Chondrocyte (in vitro differentiated cells): Measurements from ENCODE around the gene SAA1. TPM values are rescaled to one million over a fixed set of nuclear protein-coding genes. Genes with fewer than 3 reads are reported as not detected.
"Not testable (repeated sequence)": the region's sequence is repeated elsewhere in the genome, so short reads cannot be mapped to it uniquely, and the experiment has no call there.

Experiments used
- DNase-seq: peaks from one replicate; pipeline ENCODE4 v3.0.0; 2021; ENCODE audit warnings: mixed read lengths, low spot score
- H3K27ac Mint-ChIP-seq: one replicate; pipeline ENCODE4 v1.8.0; 2021; ENCODE audit warnings: mild to moderate bottlenecking, moderate library complexity, mixed read lengths; ENCODE audit not compliant: unreplicated experiment
- H3K27me3 Mint-ChIP-seq: 2 replicates; pipeline ENCODE4 v1.8.0; 2021; ENCODE audit warnings: low read depth, mixed read lengths
- H3K36me3 Mint-ChIP-seq: 2 replicates; pipeline ENCODE4 v1.8.0; 2021; ENCODE audit warnings: low read depth, mixed read lengths
- H3K4me1 Mint-ChIP-seq: 2 replicates; pipeline ENCODE4 v1.8.0; 2021; ENCODE audit warnings: low read depth, mild to moderate bottlenecking, mixed read lengths
- H3K4me3 Mint-ChIP-seq: one replicate; pipeline ENCODE4 v1.8.0; 2021; ENCODE audit warnings: mild to moderate bottlenecking, moderate library complexity, mixed read lengths; ENCODE audit not compliant: unreplicated experiment
- H3K9me3 Mint-ChIP-seq: 2 replicates; pipeline ENCODE4 v1.8.0; 2021; ENCODE audit warnings: low read depth, mixed read lengths
- CTCF ChIP-seq: fragments of 200-600 bp; sonication (generic); IDR thresholded peaks from 2 replicates; pipeline ENCODE4 v1.5.0; 2021; ENCODE audit warnings: antibody characterized with exemption, mild to moderate bottlenecking, moderate library complexity
- total RNA-seq: library from RNA; stranded (reverse); gene quantifications from 3 replicates; pipeline ENCODE4 v1.2.1, GENCODE V29; 2021

The SAA1 gene
- total RNA-seq, 1 donor from 2014 or later, result not detected

GRCh38 chr11:18253233-18253632 is 12.8 kb upstream of the SAA1 start:
- no peak overlapping the region for H3K4me3 Mint-ChIP-seq
- DNase-seq, result no peak
- TF ChIP-seq CTCF, result peak; percentile 10
- peaks cover 2% of the 10 kb centered on the region for H3K36me3 Mint-ChIP-seq
- H3K9me3 Mint-ChIP-seq, result no peaks in the 10 kb centered on the region
- H3K4me1 Mint-ChIP-seq, result no peaks in the 10 kb centered on the region
- no peak overlapping the region for H3K27ac Mint-ChIP-seq
- H3K27me3 Mint-ChIP-seq, result peaks cover 3% of the 10 kb centered on the region

- Mint-ChIP-seq H3K36me3 (peaks cover 2% of the 10 kb centered on the region), H3K9me3 (no peaks in the 10 kb centered on the region), H3K4me1 (no peaks in the 10 kb centered on the region), H3K27ac (no peak overlapping the region), H3K4me3 (no peak overlapping the region), H3K27me3 (peaks cover 3% of the 10 kb centered on the region)
- no peak for DNase-seq
- TF ChIP-seq CTCF, result no peak
Observed at GRCh38 chr11:18253778-18254338, 12.2 kb upstream of the SAA1 start.

GRCh38 chr11:18254781-18255361 is 11.2 kb upstream of the SAA1 start:
- no peak for DNase-seq
- Mint-ChIP-seq H3K9me3 (no peaks in the 10 kb centered on the region), H3K4me1 (no peaks in the 10 kb centered on the region), H3K36me3 (peaks cover 2% of the 10 kb centered on the region), H3K27me3 (peaks cover 3% of the 10 kb centered on the region), H3K27ac (no peak overlapping the region), H3K4me3 (no peak overlapping the region)
- no peak for TF ChIP-seq CTCF

- DNase-seq, result no peak
- Mint-ChIP-seq H3K36me3 (peaks cover 2% of the 10 kb centered on the region), H3K4me3 (no peak overlapping the region), H3K27me3 (peaks cover 3% of the 10 kb centered on the region), H3K4me1 (no peaks in the 10 kb centered on the region), H3K27ac (no peak overlapping the region), H3K9me3 (no peaks in the 10 kb centered on the region)
- no peak for TF ChIP-seq CTCF
Observed at GRCh38 chr11:18259259-18259658, 6.8 kb upstream of the SAA1 start.

- Mint-ChIP-seq H3K36me3 (peaks cover under 1% of the 10 kb centered on the region), H3K27ac (no peak overlapping the region), H3K4me1 (no peaks in the 10 kb centered on the region), H3K9me3 (no peaks in the 10 kb centered on the region), H3K4me3 (no peak overlapping the region), H3K27me3 (peaks cover under 1% of the 10 kb centered on the region)
- no peak for TF ChIP-seq CTCF
- no peak for DNase-seq
Observed at GRCh38 chr11:18261721-18262120, 4.3 kb upstream of the SAA1 start.

GRCh38 chr11:18262681-18263350 is 3.2 kb upstream of the SAA1 start:
- H3K36me3 Mint-ChIP-seq, H3K4me1 Mint-ChIP-seq, H3K27ac Mint-ChIP-seq, H3K4me3 Mint-ChIP-seq, H3K27me3 Mint-ChIP-seq, DNase-seq, H3K9me3 Mint-ChIP-seq: not testable (repeated sequence)
